Measurements from ENCODE around the gene PLCG2.

GRCh38 chr16:81945665-81946064 lies 166.6 kb downstream of the PLCG2 start:
- no peak for TF ChIP-seq BHLHE40 (IDR thresholded peaks at IDR 0.05; ENCODE audit: borderline replicate concordance)
- no peak for TF ChIP-seq ELF4 (IDR thresholded peaks at IDR 0.05)
- TF ChIP-seq SUZ12 (IDR thresholded peaks at IDR 0.05) = no peak
- no peak for TF ChIP-seq SP1 (IDR thresholded peaks at IDR 0.05)
- TF ChIP-seq, protein P1, sequence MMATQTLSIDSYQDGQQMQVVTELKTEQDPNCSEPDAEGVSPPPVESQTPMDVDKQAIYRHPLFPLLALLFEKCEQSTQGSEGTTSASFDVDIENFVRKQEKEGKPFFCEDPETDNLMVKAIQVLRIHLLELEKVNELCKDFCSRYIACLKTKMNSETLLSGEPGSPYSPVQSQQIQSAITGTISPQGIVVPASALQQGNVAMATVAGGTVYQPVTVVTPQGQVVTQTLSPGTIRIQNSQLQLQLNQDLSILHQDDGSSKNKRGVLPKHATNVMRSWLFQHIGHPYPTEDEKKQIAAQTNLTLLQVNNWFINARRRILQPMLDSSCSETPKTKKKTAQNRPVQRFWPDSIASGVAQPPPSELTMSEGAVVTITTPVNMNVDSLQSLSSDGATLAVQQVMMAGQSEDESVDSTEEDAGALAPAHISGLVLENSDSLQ (IDR thresholded peaks at IDR 0.05) = no peak
- no peak for TF ChIP-seq FOXM1 (IDR thresholded peaks at IDR 0.05; ENCODE audit: borderline replicate concordance)
- no peak for TF ChIP-seq ZNF384 (IDR thresholded peaks at IDR 0.05)
- TF ChIP-seq FOXK2 (IDR thresholded peaks at IDR 0.05) = no peak
